OCI-LY3 (cell line): ENCODE data around the gene ROR2.

Source experiments
- H2AFZ ChIP-seq: fragments of 200-600, 300-600 bp; shearing (Covaris generic); 2 replicates; pipeline ENCODE4 v1.6.0; 2014; ENCODE audit warnings: antibody characterized with exemption, low read depth, low read length
- H3K27ac ChIP-seq: fragments of 200-600, 300-600 bp; sonication (generic); 2 replicates; pipeline ENCODE4 v1.5.1; 2014; ENCODE audit warnings: mild to moderate bottlenecking, low read length, moderate library complexity, mixed read lengths
- H3K27me3 ChIP-seq: fragments of 200-600, 300-600 bp; sonication (generic); 2 replicates; pipeline ENCODE4 v1.6.1; 2014; ENCODE audit warnings: low read depth, low read length, mixed read lengths
- H3K36me3 ChIP-seq: fragments of 200-600, 300-600 bp; sonication (generic); replicated peaks from 2 replicates; pipeline ENCODE3; 2014; ENCODE audit warnings: low read depth, low read length, mixed read lengths
- H3K4me1 ChIP-seq: fragments of 300-600, 200-600 bp; sonication (generic); 2 replicates; pipeline ENCODE4 v1.6.1; 2014; ENCODE audit warnings: low read length, mixed read lengths
- H3K4me2 ChIP-seq: fragments of 200-600, 300-600 bp; sonication (generic); 2 replicates; pipeline ENCODE4 v1.6.1; 2014; ENCODE audit warnings: low read length, mixed read lengths
- H3K4me3 ChIP-seq: fragments of 300-600, 200-600 bp; sonication (generic); 2 replicates; pipeline ENCODE4 v1.5.1; 2014; ENCODE audit warnings: antibody characterized with exemption, mild to moderate bottlenecking, low read length, moderate library complexity
- H3K79me2 ChIP-seq: fragments of 300-600, 200-600 bp; shearing (Covaris generic); 2 replicates; pipeline ENCODE4 v1.6.1; 2014; ENCODE audit warnings: mild to moderate bottlenecking, low read length, mixed read lengths
- H3K9ac ChIP-seq: fragments of 300-600, 200-600 bp; shearing (Covaris generic); 2 replicates; pipeline ENCODE4 v1.6.0; 2014; ENCODE audit warnings: mild to moderate bottlenecking, low read length, moderate library complexity
- H3K9me3 ChIP-seq: fragments of 200-600, 300-600 bp; shearing (Covaris generic); 2 replicates; pipeline ENCODE4 v1.6.1; 2014; ENCODE audit warnings: low read length, mixed read lengths; ENCODE audit not compliant: insufficient read depth
- H4K20me1 ChIP-seq: fragments of 200-600, 300-600 bp; sonication (generic); 2 replicates; pipeline ENCODE4 v1.6.1; 2016; ENCODE audit warnings: low read length, mixed read lengths; ENCODE audit not compliant: insufficient read depth
- EZH2phosphoT487 ChIP-seq: fragments of 200-600 bp; shearing (Covaris generic); IDR thresholded peaks from 2 replicates; pipeline ENCODE4 v1.6.1; 2018; ENCODE audit warnings: antibody characterized with exemption, mixed run types, low read depth
- TF ChIP-seq, protein P1 (sequence below): fragments of 200-600, 300-600 bp; sonication (generic); IDR thresholded peaks from 2 replicates; pipeline ENCODE4 v1.5.1; 2014; ENCODE audit warnings: antibody characterized with exemption, low read length, low read depth

The ROR2 gene

DNA sequence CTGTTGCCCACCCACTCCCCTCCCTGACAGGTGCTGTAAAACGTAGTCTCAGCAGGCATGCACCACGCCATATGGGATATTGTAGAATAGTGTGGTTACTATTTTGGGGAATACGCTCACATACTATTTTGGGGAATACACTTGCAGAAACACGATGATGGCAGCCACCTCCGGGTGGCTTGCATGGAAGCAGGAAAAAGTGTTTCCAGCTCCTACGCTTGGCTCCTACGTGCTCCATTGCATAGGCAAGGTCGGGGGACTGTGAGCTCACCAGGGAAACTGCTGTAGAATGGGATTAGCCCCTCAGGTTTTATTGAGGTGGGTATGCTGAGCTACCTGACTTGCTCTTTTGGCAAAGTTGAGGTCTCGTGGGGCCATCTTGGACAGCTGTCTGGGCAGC, 366.1 kb downstream of the ROR2 start:
- no peak overlapping the region for H3K4me3 ChIP-seq
- peaks cover under 1% of the 10 kb centered on the region; the same call in 1 of the 2 replicates for H3K27me3 ChIP-seq
- H4K20me1 ChIP-seq = no peaks in the 10 kb centered on the region
- no peak for TF ChIP-seq EZH2phosphoT487
- TF ChIP-seq, protein P1, sequence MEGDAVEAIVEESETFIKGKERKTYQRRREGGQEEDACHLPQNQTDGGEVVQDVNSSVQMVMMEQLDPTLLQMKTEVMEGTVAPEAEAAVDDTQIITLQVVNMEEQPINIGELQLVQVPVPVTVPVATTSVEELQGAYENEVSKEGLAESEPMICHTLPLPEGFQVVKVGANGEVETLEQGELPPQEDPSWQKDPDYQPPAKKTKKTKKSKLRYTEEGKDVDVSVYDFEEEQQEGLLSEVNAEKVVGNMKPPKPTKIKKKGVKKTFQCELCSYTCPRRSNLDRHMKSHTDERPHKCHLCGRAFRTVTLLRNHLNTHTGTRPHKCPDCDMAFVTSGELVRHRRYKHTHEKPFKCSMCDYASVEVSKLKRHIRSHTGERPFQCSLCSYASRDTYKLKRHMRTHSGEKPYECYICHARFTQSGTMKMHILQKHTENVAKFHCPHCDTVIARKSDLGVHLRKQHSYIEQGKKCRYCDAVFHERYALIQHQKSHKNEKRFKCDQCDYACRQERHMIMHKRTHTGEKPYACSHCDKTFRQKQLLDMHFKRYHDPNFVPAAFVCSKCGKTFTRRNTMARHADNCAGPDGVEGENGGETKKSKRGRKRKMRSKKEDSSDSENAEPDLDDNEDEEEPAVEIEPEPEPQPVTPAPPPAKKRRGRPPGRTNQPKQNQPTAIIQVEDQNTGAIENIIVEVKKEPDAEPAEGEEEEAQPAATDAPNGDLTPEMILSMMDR = no peak
- no peak overlapping the region for H3K4me2 ChIP-seq
- no peaks in the 10 kb centered on the region for H3K9me3 ChIP-seq
- no peaks in the 10 kb centered on the region for H3K36me3 ChIP-seq
- no peaks in the 10 kb centered on the region for H3K4me1 ChIP-seq
- H2AFZ ChIP-seq = no peak overlapping the region
- H3K9ac ChIP-seq = no peak overlapping the region
- no peaks in the 10 kb centered on the region for H3K79me2 ChIP-seq
- no peak overlapping the region for H3K27ac ChIP-seq

DNA sequence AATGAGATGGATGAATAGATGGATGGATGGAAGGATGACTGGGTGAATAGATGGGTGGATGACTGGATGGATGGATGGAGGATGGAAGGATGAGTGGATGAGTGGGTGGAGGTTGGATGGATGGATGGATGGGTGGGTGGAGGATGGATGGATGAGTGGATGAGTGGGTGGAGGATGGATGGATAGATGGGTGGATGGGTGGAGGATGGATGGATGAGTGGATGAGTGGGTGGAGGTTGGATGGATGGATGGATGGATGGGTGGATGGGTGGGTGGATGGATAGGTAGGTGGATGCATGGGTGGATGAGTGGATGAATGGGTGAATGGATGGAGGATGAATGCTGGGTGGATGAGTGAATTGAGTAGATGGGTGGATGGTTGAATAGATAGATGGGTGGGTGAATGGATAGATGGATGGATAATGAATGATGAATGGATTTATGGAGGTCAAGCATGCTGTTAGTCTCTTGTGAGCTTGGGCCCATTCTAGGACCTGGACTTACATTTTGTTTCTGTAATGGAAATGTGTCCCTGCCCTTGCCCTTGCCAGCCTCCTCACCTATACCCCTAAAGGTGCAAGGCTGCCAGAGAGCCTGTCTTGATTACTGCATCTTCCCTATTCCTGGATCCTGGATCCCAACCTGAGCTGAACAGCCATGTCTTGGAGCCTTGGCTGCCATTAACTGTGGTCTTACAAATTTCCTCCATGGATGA, 366.7 kb downstream of the ROR2 start:
- no peak for TF ChIP-seq EZH2phosphoT487
- TF ChIP-seq, protein P1 = no peak
- H3K36me3 ChIP-seq = no peaks in the 10 kb centered on the region
- no peaks in the 10 kb centered on the region for H3K4me1 ChIP-seq
- H3K27me3 ChIP-seq = peaks cover 7% of the 10 kb centered on the region
- H3K9me3 ChIP-seq = no peaks in the 10 kb centered on the region
- no peak overlapping the region for H3K4me2 ChIP-seq
- no peak overlapping the region for H2AFZ ChIP-seq
- no peaks in the 10 kb centered on the region for H4K20me1 ChIP-seq
- H3K27ac ChIP-seq = no peak overlapping the region
- H3K9ac ChIP-seq = no peak overlapping the region
- H3K79me2 ChIP-seq = no peaks in the 10 kb centered on the region
- H3K4me3 ChIP-seq = no peak overlapping the region

DNA sequence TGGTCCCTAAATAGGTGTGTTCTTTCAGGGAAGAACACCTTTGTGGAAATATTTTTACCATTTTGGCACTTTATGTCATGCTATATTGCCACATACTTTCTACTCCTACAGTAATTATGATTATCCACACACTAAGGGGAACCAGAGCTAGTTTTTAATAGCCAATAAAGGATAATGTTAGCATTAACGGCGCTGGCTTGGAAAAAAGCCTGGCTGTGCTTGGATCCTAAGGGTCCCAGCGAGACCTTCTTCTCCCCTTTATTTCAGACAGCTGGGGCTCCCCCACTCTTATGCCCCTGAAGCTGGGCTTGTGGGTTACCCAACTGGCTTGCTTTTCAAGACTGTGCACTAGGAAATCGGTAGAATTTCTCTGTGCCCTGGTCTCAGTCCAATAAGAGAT, 367.8 kb downstream of the ROR2 start:
- H3K9ac ChIP-seq = no peak overlapping the region
- TF ChIP-seq, protein P1 = no peak
- TF ChIP-seq EZH2phosphoT487 = no peak

DNA sequence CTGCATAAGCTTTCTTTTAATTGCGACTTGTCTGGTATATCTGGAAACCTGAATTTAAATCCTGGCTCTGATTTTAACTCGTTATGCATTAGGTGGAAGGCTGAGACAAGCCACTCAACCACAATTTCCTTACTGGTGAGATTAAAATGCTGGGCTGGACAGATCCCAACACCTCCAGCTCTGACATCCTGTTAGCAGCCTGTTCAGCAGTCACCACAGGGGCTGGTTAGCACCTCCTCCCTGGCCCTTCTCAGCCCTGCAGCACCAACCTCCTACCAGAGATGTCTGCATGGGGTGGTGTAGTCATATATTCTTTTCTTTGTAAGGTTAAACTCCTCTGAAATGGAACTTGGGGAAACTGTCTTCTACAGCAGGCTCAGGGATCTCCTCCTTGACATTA, 369.9 kb downstream of the ROR2 start:
- H2AFZ ChIP-seq = no peak overlapping the region
- no peaks in the 10 kb centered on the region for H3K9me3 ChIP-seq
- H3K27ac ChIP-seq = no peak overlapping the region
- no peaks in the 10 kb centered on the region for H3K4me1 ChIP-seq
- no peaks in the 10 kb centered on the region for H4K20me1 ChIP-seq
- no peaks in the 10 kb centered on the region for H3K79me2 ChIP-seq
- no peak overlapping the region for H3K4me2 ChIP-seq
- H3K9ac ChIP-seq = no peak overlapping the region
- TF ChIP-seq EZH2phosphoT487 = no peak
- TF ChIP-seq, protein P1 = no peak
- H3K4me3 ChIP-seq = no peak overlapping the region
- H3K36me3 ChIP-seq = no peaks in the 10 kb centered on the region
- peaks cover 13% of the 10 kb centered on the region for H3K27me3 ChIP-seq

More for the DNA sequence above, 367.8 kb downstream of the ROR2 start:
- Histone ChIP-seq H4K20me1 (no peaks in the 10 kb centered on the region), H3K27me3 (peaks cover 13% of the 10 kb centered on the region), H3K4me2 (no peak overlapping the region), H3K36me3 (no peaks in the 10 kb centered on the region), H3K4me1 (no peaks in the 10 kb centered on the region), H3K27ac (no peak overlapping the region), H3K9me3 (no peaks in the 10 kb centered on the region), H3K79me2 (no peaks in the 10 kb centered on the region), H2AFZ (no peak overlapping the region), H3K4me3 (no peak overlapping the region)
